ENCODE data around the gene ADCYAP1R1.

The ADCYAP1R1 gene

GRCh38 chr7:31100445-31100844 is 48.3 kb downstream of the ADCYAP1R1 start:
- no peak for DNase-seq (ENCODE audit: low read depth, low spot score)

DNA sequence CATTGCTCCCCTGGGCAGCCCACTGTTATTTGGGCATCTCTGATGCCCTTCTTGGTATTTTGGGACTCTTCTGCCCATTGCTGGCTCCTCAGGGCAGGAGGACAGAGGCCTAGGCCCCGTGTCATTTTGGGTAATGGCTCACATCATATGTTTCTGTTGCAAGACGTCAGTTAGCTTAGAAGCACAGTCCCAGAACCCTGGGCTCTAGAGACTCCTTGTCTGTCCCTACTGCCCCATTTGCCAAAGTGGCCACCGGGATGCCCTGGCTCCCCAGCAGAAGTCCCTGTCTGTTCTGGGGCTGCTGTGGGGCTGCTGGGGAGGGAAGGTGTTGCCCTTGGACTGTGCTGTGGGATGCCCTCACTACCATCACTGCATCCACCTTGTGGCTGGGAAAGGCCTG is 48.8 kb downstream of the ADCYAP1R1 start:
- no peak for TF ChIP-seq CTCF (IDR thresholded peaks at IDR 0.05; ENCODE audit: insufficient read depth, low read length, missing control alignments)
- POLR2A ChIA-PET = no interaction called here
- CTCF ChIA-PET = interaction anchor here (3.2 kb wide), 1 partner anchor 21 kb away, joined by 12 read pairs; no protein-coding TSS in a partner anchor
- H3K4me3 ChIP-seq (ENCODE audit: low read depth, low read length) = no peak overlapping the region
- no peak for DNase-seq (ENCODE audit: low read depth, low spot score)

More at GRCh38 chr7:31100445-31100844, 48.3 kb downstream of the ADCYAP1R1 start:
- ChIA-PET CTCF (interaction anchor here (3.2 kb wide), 1 partner anchor 21 kb away, joined by 12 read pairs; no protein-coding TSS in a partner anchor), POLR2A (no interaction called here)
- no peak for TF ChIP-seq CTCF (IDR thresholded peaks at IDR 0.05; ENCODE audit: insufficient read depth, low read length, missing control alignments)
- H3K4me3 ChIP-seq (ENCODE audit: low read depth, low read length) = no peak overlapping the region

GRCh38 chr7:31101544-31101943 is 49.4 kb downstream of the ADCYAP1R1 start:
- ChIA-PET CTCF (interaction anchor here (1.1 to 3.2 kb wide), 2 partner anchors 10 to 20 kb away, joined by 3 to 12 read pairs; no protein-coding TSS in a partner anchor), POLR2A (no interaction called here)
- H3K4me3 ChIP-seq (ENCODE audit: low read depth, low read length) = no peak overlapping the region
- DNase-seq (ENCODE audit: low read depth, low spot score) = no peak
- TF ChIP-seq CTCF (IDR thresholded peaks at IDR 0.05; ENCODE audit: insufficient read depth, low read length, missing control alignments) = no peak

DNA sequence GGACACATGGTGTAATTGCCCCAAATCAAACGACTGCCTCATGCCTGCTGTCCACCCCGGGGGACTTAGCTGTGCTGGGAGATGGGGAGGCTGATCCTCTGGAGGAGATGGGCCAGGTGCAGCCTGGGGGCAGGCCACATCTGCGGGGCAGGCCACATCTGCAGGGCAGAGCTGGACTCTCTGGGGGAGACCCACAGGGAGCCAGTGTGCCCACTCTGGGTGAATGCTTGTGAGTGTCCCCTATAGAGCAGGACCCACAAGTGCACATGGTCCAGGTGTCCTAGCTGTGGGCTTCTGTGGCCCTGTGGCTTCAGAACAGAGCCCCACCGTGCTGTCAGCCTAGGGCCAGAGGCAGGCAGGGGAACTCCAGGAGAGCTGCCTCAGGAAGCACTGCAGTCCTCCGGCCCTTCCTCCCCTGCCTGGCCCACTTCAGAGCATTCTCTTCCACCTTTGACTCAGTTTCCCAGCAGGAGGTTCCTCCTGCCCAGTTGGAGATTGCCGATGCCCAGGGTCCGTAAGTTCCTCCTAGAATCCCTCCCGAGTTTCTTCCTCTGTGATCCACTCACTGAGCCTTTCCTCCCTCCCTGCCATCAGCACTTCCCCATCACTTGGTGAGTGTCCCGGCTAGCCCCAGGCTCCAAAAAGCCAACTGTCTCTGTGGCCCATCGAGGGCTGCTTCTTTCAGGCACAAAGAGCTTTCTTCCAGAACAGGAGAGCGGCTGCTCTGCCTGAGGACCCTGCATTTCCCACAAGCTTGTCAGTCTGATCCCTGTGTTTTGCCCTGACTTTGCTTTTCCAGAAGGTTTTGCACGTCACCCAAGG is 50.3 kb downstream of the ADCYAP1R1 start:
- ChIA-PET CTCF (interaction anchor here (1.1 to 9.1 kb wide), 3 partner anchors 10 to 20 kb away, joined by 3 to 51 read pairs (median 12); no protein-coding TSS in a partner anchor), POLR2A (no interaction called here)
- TF ChIP-seq CTCF (IDR thresholded peaks at IDR 0.05; ENCODE audit: insufficient read depth, low read length, missing control alignments) = no peak

DNA sequence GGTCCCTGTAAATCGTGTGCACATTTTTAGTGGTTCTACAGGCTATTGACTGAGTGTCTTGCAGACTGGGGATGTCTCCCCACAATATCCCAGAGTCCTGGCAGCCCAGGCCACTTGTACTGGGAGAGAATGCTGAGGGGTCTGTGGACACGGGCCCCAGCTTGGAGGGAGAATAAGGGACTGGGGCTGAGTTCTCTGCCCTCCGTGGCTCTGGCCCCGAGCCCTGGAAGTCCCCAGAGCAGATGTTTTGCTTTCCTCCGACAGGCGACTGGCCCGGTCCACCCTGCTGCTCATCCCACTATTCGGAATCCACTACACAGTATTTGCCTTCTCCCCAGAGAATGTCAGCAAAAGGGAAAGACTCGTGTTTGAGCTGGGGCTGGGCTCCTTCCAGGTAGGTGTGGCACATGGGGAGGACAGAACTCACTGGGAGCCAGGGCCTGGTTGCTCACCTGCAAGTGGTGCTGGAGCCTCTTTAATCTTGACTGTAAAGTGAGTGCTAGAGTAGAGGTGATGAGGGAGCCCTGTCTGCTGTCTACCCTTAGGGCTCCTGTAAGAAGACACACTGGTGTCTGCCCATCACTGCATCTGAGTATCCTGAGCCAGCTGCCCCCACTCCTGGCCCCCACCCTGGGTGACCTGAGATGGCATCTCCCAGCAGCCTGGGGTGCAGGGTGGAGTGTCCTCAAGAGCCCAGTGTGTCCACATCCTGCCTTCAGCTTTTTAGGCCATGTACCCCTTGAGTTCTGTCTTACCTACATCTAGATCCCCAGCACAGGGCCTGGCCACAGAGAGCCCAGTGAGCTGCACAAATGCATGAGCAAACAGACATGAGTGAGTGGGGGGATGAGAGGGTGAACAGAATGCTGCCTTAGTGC is 51.1 kb downstream of the ADCYAP1R1 start:
- ChIA-PET CTCF (interaction anchor here (9.1 kb wide), 1 partner anchor 18 kb away, joined by 51 read pairs; no protein-coding TSS in a partner anchor), POLR2A (no interaction called here)
- DNase-seq (ENCODE audit: low read depth, low spot score) = no peak
- H3K4me3 ChIP-seq (ENCODE audit: low read depth, low read length) = no peak overlapping the region
- no peak for TF ChIP-seq CTCF (IDR thresholded peaks at IDR 0.05; ENCODE audit: insufficient read depth, low read length, missing control alignments)

More for the DNA sequence above, 50.3 kb downstream of the ADCYAP1R1 start:
- no peak for DNase-seq (ENCODE audit: low read depth, low spot score)
- no peak overlapping the region for H3K4me3 ChIP-seq (ENCODE audit: low read depth, low read length)
